Smooth muscle cell (in vitro differentiated cells): ENCODE data around the gene ODF2L. TPM values are rescaled to one million over a fixed set of nuclear protein-coding genes. Genes with fewer than 3 reads are reported as not detected.

Experiments used
- DNase-seq: peaks from one replicate; lab custom pipeline; 2025; ENCODE audit not compliant: unreplicated experiment; lab: John Stamatoyannopoulos, UW
- H2AFZ ChIP-seq: fragments of 200-600 bp; sonication (generic); 2 replicates; pipeline ENCODE4 v1.6.0; 2016; ENCODE audit warnings: antibody characterized with exemption, low read depth, mild to moderate bottlenecking
- H3F3A ChIP-seq: fragments of 200-600 bp; sonication (generic); 2 replicates; pipeline ENCODE4 v1.6.0; 2017; ENCODE audit warnings: antibody characterized with exemption, low read depth
- H3K27ac ChIP-seq: fragments of 200-600 bp; sonication (generic); 2 replicates; pipeline ENCODE4 v1.5.1; 2016; ENCODE audit warnings: low read depth, mild to moderate bottlenecking
- H3K27me3 ChIP-seq: fragments of 200-600 bp; sonication (generic); 2 replicates; pipeline ENCODE4 v1.6.1; 2016; ENCODE audit warnings: low read depth, mild to moderate bottlenecking
- H3K36me3 ChIP-seq: fragments of 200-600 bp; sonication (generic); 2 replicates; pipeline ENCODE4 v1.5.1; 2016; ENCODE audit warnings: low read depth
- H3K4me1 ChIP-seq: fragments of 200-600 bp; sonication (generic); 2 replicates; pipeline ENCODE4 v1.5.1; 2016; ENCODE audit warnings: low read depth
- H3K4me2 ChIP-seq: fragments of 200-600 bp; sonication (generic); 2 replicates; pipeline ENCODE4 v1.6.0; 2016; ENCODE audit warnings: mild to moderate bottlenecking
- H3K4me3 ChIP-seq: fragments of 200-600 bp; sonication (generic); 2 replicates; pipeline ENCODE4 v1.5.1; 2016; ENCODE audit warnings: mild to moderate bottlenecking
- H3K79me2 ChIP-seq: fragments of 200-600 bp; sonication (generic); 2 replicates; pipeline ENCODE4 v1.6.0; 2016; ENCODE audit warnings: low read depth, mild to moderate bottlenecking
- H3K9ac ChIP-seq: fragments of 200-600 bp; sonication (generic); 2 replicates; pipeline ENCODE4 v1.6.0; 2016; ENCODE audit warnings: low read depth
- H3K9me3 ChIP-seq: fragments of 200-600 bp; sonication (generic); replicated peaks from 2 replicates; pipeline ENCODE4 v1.5.1; 2016; ENCODE audit warnings: low read depth
- H4K20me1 ChIP-seq: fragments of 200-600 bp; sonication (generic); 2 replicates; pipeline ENCODE4 v1.6.0; 2016; ENCODE audit warnings: low read depth
- CTCF ChIP-seq: fragments of 200-600 bp; sonication (generic); IDR thresholded peaks from 2 replicates; pipeline ENCODE4 v1.5.1; 2017; ENCODE audit warnings: borderline replicate concordance, mild to moderate bottlenecking, antibody characterized with exemption; ENCODE audit not compliant: insufficient read depth, poor library complexity, severe bottlenecking
- WGBS: methylation state at CpG from one replicate; pipeline ENCODE4 v1.1.7; 2016; ENCODE audit warnings: low lambda C conversion rate; 5-methylcytosine and 5-hydroxymethylcytosine counted together
- polyA plus RNA-seq: library from polyadenylated mRNA; unstranded; fragments of >200 nt; fragmentation: Nextera tagmentation; extraction: Ambion mirVana; gene quantifications from 2 replicates; pipeline ENCODE4 v1.2.1, GENCODE V29; 2016
- total RNA-seq: library from RNA; depleted of rRNA; stranded (reverse); fragments of >200 nt; gene quantifications from 2 replicates; pipeline ENCODE4 v1.2.3, GENCODE V29; 2014

Gene ODF2L
- total and polyA plus RNA-seq, 2 experiments from 2014 or later = 36.4 to 58.4 TPM

GRCh38 chr1:86325264-86325663, 70.9 kb downstream of the ODF2L start:
- Histone ChIP-seq H3K79me2 (no peaks in the 10 kb centered on the region), H4K20me1 (no peaks in the 10 kb centered on the region), H3K27ac (no peak overlapping the region), H2AFZ (no peak overlapping the region), H3K9ac (no peak overlapping the region), H3F3A (no peaks in the 10 kb centered on the region), H3K4me3 (no peak overlapping the region), H3K27me3 (no peaks in the 10 kb centered on the region), H3K4me2 (no peak overlapping the region), H3K36me3 (no peaks in the 10 kb centered on the region), H3K4me1 (no peaks in the 10 kb centered on the region), H3K9me3 (no peaks in the 10 kb centered on the region)
- no peak for TF ChIP-seq CTCF
- DNase-seq = no peak

DNA sequence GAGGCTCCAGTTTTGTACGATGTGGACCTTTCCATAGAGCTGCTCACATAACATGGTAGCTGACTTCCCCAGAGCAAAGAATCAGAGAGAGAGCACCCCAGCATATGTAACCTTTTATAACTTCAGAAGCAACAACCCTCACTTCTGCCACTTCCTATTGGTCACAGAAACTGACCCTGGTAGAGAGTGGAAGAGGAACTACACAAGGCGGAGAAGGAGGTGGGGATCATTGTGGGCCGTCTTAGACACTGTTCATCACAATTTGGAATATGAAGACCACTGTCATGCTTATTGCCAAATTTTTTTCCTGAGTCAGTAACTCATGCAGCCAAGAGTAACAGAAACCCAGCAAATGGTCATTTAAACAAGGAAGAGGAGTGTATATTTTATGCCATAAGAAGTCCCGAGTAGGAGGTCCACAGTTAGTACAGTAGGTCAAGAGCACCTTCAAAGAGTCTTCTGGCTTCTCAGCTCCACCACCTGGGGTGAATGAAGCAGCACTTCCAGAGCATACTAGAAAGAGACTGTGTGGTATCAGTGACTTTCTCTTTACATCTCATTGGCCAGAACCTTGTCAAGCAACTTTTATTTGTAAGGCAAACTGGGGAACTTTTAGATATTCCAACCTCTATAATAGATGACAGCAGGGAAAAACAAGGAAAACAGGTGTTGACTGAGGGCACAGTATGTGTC, 71.8 kb downstream of the ODF2L start:
- no peak for TF ChIP-seq CTCF
- Histone ChIP-seq H3K27ac (no peak overlapping the region), H3F3A (no peaks in the 10 kb centered on the region), H3K4me1 (no peaks in the 10 kb centered on the region), H4K20me1 (no peaks in the 10 kb centered on the region), H3K4me2 (no peak overlapping the region), H3K36me3 (no peaks in the 10 kb centered on the region), H3K4me3 (no peak overlapping the region), H2AFZ (no peak overlapping the region), H3K9ac (no peak overlapping the region), H3K9me3 (no peaks in the 10 kb centered on the region), H3K79me2 (no peaks in the 10 kb centered on the region), H3K27me3 (no peaks in the 10 kb centered on the region)
- no peak for DNase-seq
- WGBS = 88% methylated on average over 4 of the region's 4 CpGs

GRCh38 chr1:86322241-86322640, 73.9 kb downstream of the ODF2L start:
- no peak for DNase-seq
- Histone ChIP-seq H3F3A (no peaks in the 10 kb centered on the region), H3K36me3 (no peaks in the 10 kb centered on the region), H3K4me2 (no peak overlapping the region), H3K4me1 (no peaks in the 10 kb centered on the region), H4K20me1 (no peaks in the 10 kb centered on the region), H2AFZ (no peak overlapping the region), H3K27ac (no peak overlapping the region), H3K27me3 (no peaks in the 10 kb centered on the region), H3K9ac (no peak overlapping the region), H3K9me3 (no peaks in the 10 kb centered on the region), H3K4me3 (no peak overlapping the region), H3K79me2 (no peaks in the 10 kb centered on the region)
- TF ChIP-seq CTCF = no peak
- 89% methylated on average over 3 of the region's 3 CpGs for WGBS

GRCh38 chr1:86318436-86318835, 77.7 kb downstream of the ODF2L start:
- TF ChIP-seq CTCF = no peak
- no peak for DNase-seq
- 89% methylated on average over 3 of the region's 3 CpGs for WGBS

More at GRCh38 chr1:86318436-86318835, 77.7 kb downstream of the ODF2L start:
- Histone ChIP-seq H3K27me3 (no peaks in the 10 kb centered on the region), H2AFZ (no peak overlapping the region), H3K4me3 (no peak overlapping the region), H3K79me2 (no peaks in the 10 kb centered on the region), H3K27ac (no peak overlapping the region), H3K4me1 (no peaks in the 10 kb centered on the region), H3K4me2 (no peak overlapping the region), H3K9ac (no peak overlapping the region), H3K36me3 (no peaks in the 10 kb centered on the region), H3K9me3 (no peaks in the 10 kb centered on the region), H3F3A (no peaks in the 10 kb centered on the region), H4K20me1 (no peaks in the 10 kb centered on the region)
